CD14-positive monocyte (primary cell): ENCODE data around the gene LZTR1. TPM values are rescaled to one million over a fixed set of nuclear protein-coding genes. Genes with fewer than 3 reads are reported as not detected.

Experiments
- DNase-seq, 3 donors: peaks; one replicate each; pipeline ENCODE4 v3.0.0-alpha.2; 2011 to 2022
- H2AFZ ChIP-seq: 2 replicates; pipeline ENCODE4 v1.6.0; 2012; ENCODE audit warnings: mild to moderate bottlenecking, low read depth, low read length, inconsistent platforms; ENCODE audit not compliant: insufficient read depth, poor library complexity, severe bottlenecking
- H3K27ac ChIP-seq, 2 donors: 1 replicate in 1 of 2; 2 replicates in 1 of 2; pipeline ENCODE4 v1.5.1; 2012 to 2013; ENCODE audit warnings: low read length in 2 of 2, control low read depth in 1 of 2, inconsistent platforms in 1 of 2, low read depth in 1 of 2, mild to moderate bottlenecking in 1 of 2
- H3K27me3 ChIP-seq, 2 donors: one replicate each; pipeline versions ENCODE4 v1.6.0 to v1.6.1; 2011 to 2013; ENCODE audit warnings: low read length in 2 of 2; ENCODE audit not compliant: control insufficient read depth in 2 of 2, insufficient read depth in 2 of 2
- H3K36me3 ChIP-seq, 2 donors: replicated peaks in 1 of 2; 1 replicate in 1 of 2; 2 replicates in 1 of 2; pipeline versions ENCODE4 v1.5.1 to v1.6.1; 2012 to 2013; ENCODE audit warnings: low read length in 2 of 2, control low read depth in 1 of 2, inconsistent platforms in 1 of 2, mild to moderate bottlenecking in 1 of 2; ENCODE audit not compliant: insufficient read depth in 2 of 2, control insufficient read depth in 1 of 2
- H3K4me1 ChIP-seq, 2 donors: 1 replicate in 1 of 2; 2 replicates in 1 of 2; pipeline versions ENCODE4 v1.5.1 to v1.6.1; 2012 to 2013; ENCODE audit warnings: low read length in 2 of 2, control low read depth in 1 of 2, inconsistent platforms in 1 of 2, mild to moderate bottlenecking in 1 of 2, moderate library complexity in 1 of 2; ENCODE audit not compliant: insufficient read depth in 2 of 2, control insufficient read depth in 1 of 2
- H3K4me2 ChIP-seq: replicated peaks from 2 replicates; pipeline ENCODE3; 2012; ENCODE audit warnings: low read length, moderate library complexity, mild to moderate bottlenecking; ENCODE audit not compliant: poor library complexity, severe bottlenecking; ENCODE audit errors: extremely low read depth
- H3K4me3 ChIP-seq, 3 experiments: fragments of 200-600 bp in 1 of 3; sonication (generic) in 1 of 3; replicated peaks in 1 of 3; 1 replicate in 2 of 3; 2 replicates in 1 of 3; pipeline ENCODE4 v1.5.1; 2011 to 2013; ENCODE audit warnings: low read length in 3 of 3, mild to moderate bottlenecking in 3 of 3, control low read depth in 2 of 3, low read depth in 2 of 3, inconsistent platforms in 1 of 3, moderate library complexity in 1 of 3
- H3K79me2 ChIP-seq: 2 replicates; pipeline ENCODE4 v1.6.0; 2012; ENCODE audit warnings: mild to moderate bottlenecking, control low read depth, inconsistent platforms, low read length, moderate library complexity; ENCODE audit not compliant: insufficient read depth
- H3K9ac ChIP-seq: 2 replicates; pipeline ENCODE4 v1.6.0; 2017; ENCODE audit warnings: low read length, mild to moderate bottlenecking; ENCODE audit not compliant: insufficient read depth, poor library complexity, severe bottlenecking
- H3K9me3 ChIP-seq, 2 donors: replicated peaks in 1 of 2; 1 replicate in 1 of 2; 2 replicates in 1 of 2; pipeline versions ENCODE4 v1.5.1 to v1.6.1; 2012 to 2013; ENCODE audit warnings: low read length in 2 of 2, control low read depth in 1 of 2; ENCODE audit not compliant: control insufficient read depth in 1 of 2, insufficient read depth in 1 of 2
- H4K20me1 ChIP-seq: 2 replicates; pipeline ENCODE4 v1.6.0; 2012; ENCODE audit warnings: mild to moderate bottlenecking, low read length, control low read depth, moderate library complexity; ENCODE audit not compliant: insufficient read depth
- H3K27ac Mint-ChIP-seq, 7 donors: one replicate each; pipeline ENCODE4 v1.8.0; 2020; ENCODE audit warnings: mild to moderate bottlenecking in 7 of 7, mixed read lengths in 7 of 7, moderate library complexity in 6 of 7, inconsistent platforms in 2 of 7
- H3K27me3 Mint-ChIP-seq, 3 donors: one replicate each; pipeline ENCODE4 v1.8.0; 2021 to 2022; ENCODE audit warnings: low read depth in 3 of 3, mild to moderate bottlenecking in 3 of 3, mixed read lengths in 3 of 3, moderate library complexity in 3 of 3, inconsistent platforms in 1 of 3
- H3K36me3 Mint-ChIP-seq, 2 donors: one replicate each; pipeline ENCODE4 v1.8.0; 2020; ENCODE audit warnings: mixed read lengths in 2 of 2, inconsistent platforms in 1 of 2, mild to moderate bottlenecking in 1 of 2
- H3K4me1 Mint-ChIP-seq: one replicate; pipeline ENCODE4 v1.8.0; 2020; ENCODE audit warnings: mild to moderate bottlenecking, mixed read lengths
- H3K4me3 Mint-ChIP-seq, 2 donors: one replicate each; pipeline ENCODE4 v1.8.0; 2020; ENCODE audit warnings: mild to moderate bottlenecking in 2 of 2, mixed read lengths in 2 of 2, moderate library complexity in 1 of 2
- H3K9me3 Mint-ChIP-seq, 7 donors: one replicate each; pipeline ENCODE4 v1.8.0; 2020 to 2022; ENCODE audit warnings: mixed read lengths in 7 of 7, mild to moderate bottlenecking in 6 of 7, moderate library complexity in 6 of 7, inconsistent platforms in 2 of 7
- WGBS: methylation state at CpG from one replicate; pipeline ENCODE4 v1.1.5; 2013; ENCODE audit warnings: missing lambda C conversion rate; ENCODE audit not compliant: insufficient coverage; 5-methylcytosine and 5-hydroxymethylcytosine counted together
- intact Hi-C, 2 donors: fragments of 100-400 bp; cut with micrococcal nuclease; formaldehyde crosslinking; loops; one replicate each; pipeline versions ENCODE4 v1.15.0 to v1.15.1; 2023
- polyA plus RNA-seq, 3 donors: library from polyadenylated mRNA; depleted of rRNA in 1 of 3; unstranded in 2 of 3; stranded (reverse) in 1 of 3; fragments of 300-500 nt in 2 of 3; fragments of >200 nt in 1 of 3; fragmentation: Illumina TruSeq in 2 of 3; gene quantifications; 1 replicate in 2 of 3; 2 replicates in 1 of 3; pipeline ENCODE4 v1.2.3, GENCODE V29; 2012 to 2021
- TF ChIP-seq, protein P1 (sequence below): fragments of 200-600 bp; IDR thresholded peaks from one replicate; pipeline ENCODE4 v1.8.0; 2022; ENCODE audit warnings: antibody characterized with exemption, mild to moderate bottlenecking

LZTR1 gene
- polyA plus RNA-seq, 3 donors = 7.1 to 63.3 (median 11.5) TPM

DNA sequence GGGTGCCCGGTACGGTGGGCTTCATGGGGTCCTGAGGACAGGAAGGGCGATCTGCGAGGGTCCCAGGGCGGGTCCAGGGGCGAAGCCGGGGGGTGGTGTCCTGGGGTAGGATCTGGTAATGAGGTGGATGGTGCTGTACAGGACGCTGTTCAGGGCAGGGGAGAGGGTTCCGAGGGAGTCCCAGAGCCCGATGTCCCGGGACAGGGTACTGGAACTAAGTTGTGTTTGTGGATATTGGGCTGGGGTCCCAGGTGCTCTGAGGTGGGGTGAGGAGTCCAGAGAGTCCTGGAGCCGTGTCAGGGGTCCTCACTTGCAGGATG lies 426 bp downstream of the LZTR1 start:
- peak overlapping the region; percentile 92 for H2AFZ ChIP-seq
- peak overlapping the region in 6 of 7 donors; percentile 30 to 91 (median 86) for H3K27ac Mint-ChIP-seq
- WGBS = 0% methylated on average over 11 of the region's 12 CpGs

DNA sequence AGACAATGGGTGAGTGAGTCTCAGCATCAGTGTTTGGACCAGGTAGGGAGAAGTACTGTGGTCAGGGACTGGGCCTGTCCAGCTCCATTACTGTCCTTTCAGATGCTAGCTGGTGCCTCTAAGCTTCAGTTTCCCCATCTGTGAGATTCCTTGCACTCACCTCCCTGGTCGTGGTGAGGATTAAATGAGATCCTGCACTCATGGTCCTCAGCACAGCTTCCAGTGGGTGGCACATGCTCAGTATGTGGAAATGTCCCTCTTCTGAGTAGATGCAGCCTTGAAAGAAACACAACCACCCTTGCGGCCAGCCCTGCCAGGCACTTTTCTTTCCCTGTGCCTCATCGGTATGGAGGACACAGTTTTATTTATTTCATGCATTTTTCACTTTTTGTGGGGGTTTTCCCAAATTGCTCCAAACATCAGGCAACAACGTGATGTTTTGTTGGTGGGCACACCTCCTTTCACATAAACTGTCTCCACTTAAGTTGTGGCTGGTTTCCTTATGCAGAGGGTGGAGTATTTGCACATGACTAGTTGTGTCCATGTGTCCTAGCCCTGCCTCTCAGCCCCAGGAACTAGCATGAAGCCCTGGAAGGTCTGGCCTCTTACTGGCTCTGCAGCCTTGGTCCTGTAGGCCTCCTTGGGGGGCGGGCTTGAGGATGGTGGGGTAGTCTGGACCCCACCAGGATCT lies 1.1 kb downstream of the LZTR1 start:
- Histone ChIP-seq H4K20me1 (no peaks in the 10 kb centered on the region), H3K27ac (peak overlapping the region in 1 of 2 donors; percentile 90), H3K79me2 (peaks cover 15% of the 10 kb centered on the region), H3K36me3 (peaks cover 30 to 35% of the 10 kb centered on the region in 2 donors), H2AFZ (peak overlapping the region; percentile 92), H3K4me2 (peak overlapping the region; percentile 77), H3K4me1 (peaks cover 31 to 46% of the 10 kb centered on the region in 2 donors), H3K4me3 (peak overlapping the region in 2 of 3 experiments; percentile 61 to 80), H3K27me3 (peaks cover 0 to 3% of the 10 kb centered on the region in 2 donors), H3K9me3 (peaks cover 8 to 9% of the 10 kb centered on the region in 2 donors), H3K9ac (peak overlapping the region; percentile 73)
- Mint-ChIP-seq H3K4me3 (peak overlapping the region; percentile 88 to 98), H3K27me3 (peaks cover 4 to 11% (median 10%) of the 10 kb centered on the region in 3 donors), H3K4me1 (peaks cover 43% of the 10 kb centered on the region), H3K9me3 (peaks cover 9 to 12% (median 10%) of the 10 kb centered on the region in 7 donors), H3K27ac (peak overlapping the region in 2 of 7 donors; percentile 64 to 84), H3K36me3 (peaks cover 44 to 45% of the 10 kb centered on the region in 2 donors)
- TF ChIP-seq, protein P1, sequence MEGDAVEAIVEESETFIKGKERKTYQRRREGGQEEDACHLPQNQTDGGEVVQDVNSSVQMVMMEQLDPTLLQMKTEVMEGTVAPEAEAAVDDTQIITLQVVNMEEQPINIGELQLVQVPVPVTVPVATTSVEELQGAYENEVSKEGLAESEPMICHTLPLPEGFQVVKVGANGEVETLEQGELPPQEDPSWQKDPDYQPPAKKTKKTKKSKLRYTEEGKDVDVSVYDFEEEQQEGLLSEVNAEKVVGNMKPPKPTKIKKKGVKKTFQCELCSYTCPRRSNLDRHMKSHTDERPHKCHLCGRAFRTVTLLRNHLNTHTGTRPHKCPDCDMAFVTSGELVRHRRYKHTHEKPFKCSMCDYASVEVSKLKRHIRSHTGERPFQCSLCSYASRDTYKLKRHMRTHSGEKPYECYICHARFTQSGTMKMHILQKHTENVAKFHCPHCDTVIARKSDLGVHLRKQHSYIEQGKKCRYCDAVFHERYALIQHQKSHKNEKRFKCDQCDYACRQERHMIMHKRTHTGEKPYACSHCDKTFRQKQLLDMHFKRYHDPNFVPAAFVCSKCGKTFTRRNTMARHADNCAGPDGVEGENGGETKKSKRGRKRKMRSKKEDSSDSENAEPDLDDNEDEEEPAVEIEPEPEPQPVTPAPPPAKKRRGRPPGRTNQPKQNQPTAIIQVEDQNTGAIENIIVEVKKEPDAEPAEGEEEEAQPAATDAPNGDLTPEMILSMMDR = no peak
- intact Hi-C loops = loop anchor here in 1 of 2 donors (10.0 kb wide), 1 partner anchor 62 kb away; the partner anchor contains the start of gene LRRC74B
- DNase-seq = no peak
- 60% methylated on average over 1 of the region's 5 CpGs for WGBS

More for the DNA sequence above, 426 bp downstream of the LZTR1 start:
- intact Hi-C loops = loop anchor here in 1 of 2 donors (10.0 kb wide), 1 partner anchor 62 kb away; the partner anchor contains the start of gene LRRC74B
- H4K20me1 ChIP-seq = no peaks in the 10 kb centered on the region
- Mint-ChIP-seq H3K4me3 (peak overlapping the region; percentile 88 to 98), H3K4me1 (peaks cover 43% of the 10 kb centered on the region), H3K9me3 (peaks cover 10 to 19% (median 13%) of the 10 kb centered on the region in 7 donors), H3K36me3 (peaks cover 39 to 40% of the 10 kb centered on the region in 2 donors), H3K27me3 (peaks cover 4 to 11% (median 10%) of the 10 kb centered on the region in 3 donors)
- H3K27ac ChIP-seq = peak overlapping the region in 1 of 2 donors; percentile 90
- peaks cover 31 to 46% of the 10 kb centered on the region in 2 donors for H3K4me1 ChIP-seq
- peak overlapping the region; percentile 61 to 80 (median 73) for H3K4me3 ChIP-seq
- peaks cover 0 to 3% of the 10 kb centered on the region in 2 donors for H3K27me3 ChIP-seq
- TF ChIP-seq, protein P1 = no peak
- DNase-seq = no peak
- peaks cover 15% of the 10 kb centered on the region for H3K79me2 ChIP-seq
- H3K36me3 ChIP-seq = peaks cover 23 to 29% of the 10 kb centered on the region in 2 donors
- H3K9me3 ChIP-seq = peaks cover 9 to 10% of the 10 kb centered on the region in 2 donors
- peak overlapping the region; percentile 77 for H3K4me2 ChIP-seq
- peak overlapping the region; percentile 73 for H3K9ac ChIP-seq
